NCI-H2196 treated with DMSO at 0.1 percent for 48 hours (cell line): ENCODE data around the gene CD81.

Experiments used
- DNase-seq: peaks from one replicate; lab custom pipeline; 2025; ENCODE audit not compliant: unreplicated experiment; lab: John Stamatoyannopoulos, UW

Gene CD81

DNA sequence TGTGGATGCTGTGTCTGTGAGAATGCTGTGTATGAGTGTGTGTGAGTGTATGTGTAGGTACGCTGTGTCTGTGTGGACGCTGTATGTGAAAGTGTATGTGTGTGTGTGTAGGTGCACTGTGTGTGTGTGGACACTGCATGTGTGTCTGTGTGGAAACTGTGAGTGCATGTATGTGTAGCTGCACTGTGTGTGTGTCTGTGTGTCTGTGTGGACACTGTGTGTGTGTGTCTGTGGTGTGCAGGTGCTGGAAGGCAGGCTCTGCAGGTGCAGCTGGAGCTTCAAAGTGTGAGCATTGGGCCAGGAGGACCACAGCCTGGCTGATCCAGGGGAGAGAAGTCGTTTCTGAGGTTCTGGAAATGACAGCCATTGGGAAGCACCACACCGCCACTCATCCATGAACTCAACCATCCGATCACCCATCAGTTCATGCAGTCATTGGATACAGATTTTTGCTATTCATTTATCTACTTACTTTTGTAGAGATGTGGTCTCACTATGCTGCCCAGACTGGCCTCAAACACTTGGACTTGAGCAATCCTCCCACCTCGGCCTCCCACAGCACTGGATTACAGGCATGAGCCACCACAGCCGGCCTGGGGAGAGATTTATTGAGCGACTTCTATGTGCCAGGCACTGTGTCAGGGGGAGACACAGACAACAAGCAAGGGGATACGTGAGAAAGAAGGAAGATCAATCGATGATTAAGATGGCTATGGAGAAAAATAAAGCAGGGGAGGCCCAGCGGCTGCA lies 57.6 kb downstream of the CD81 start:
- DNase-seq, result no peak

- DNase-seq, result no peak
These were observed 58.3 kb downstream of the CD81 start for GRCh38 chr11:2435288-2436012.

GRCh38 chr11:2436013-2436520 lies 59.0 kb downstream of the CD81 start:
- DNase-seq, result no peak

GRCh38 chr11:2436521-2437031 lies 59.5 kb downstream of the CD81 start:
- DNase-seq, result no peak

DNA sequence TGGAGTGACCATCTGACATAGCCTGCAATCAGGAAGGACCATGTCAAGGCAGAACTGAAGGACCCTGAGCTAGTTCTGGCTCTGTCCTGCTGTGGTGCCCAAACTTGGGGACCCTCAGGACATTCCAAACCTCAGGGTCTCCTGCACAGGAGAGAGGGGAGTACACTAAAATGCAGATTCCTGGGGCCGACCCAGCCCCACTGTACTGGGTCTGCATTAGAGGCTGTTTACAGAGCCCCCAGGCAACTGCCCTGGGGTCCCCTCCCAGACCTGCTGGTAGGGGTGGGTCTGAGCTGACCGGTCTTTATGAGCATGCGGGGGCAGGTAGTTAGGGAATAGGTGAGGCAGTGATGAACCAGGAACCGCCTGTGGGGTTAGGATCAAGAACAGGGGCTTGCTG lies 60.4 kb downstream of the CD81 start:
- no peak for DNase-seq

- DNase-seq, result no peak
These were observed 62.7 kb downstream of the CD81 start for GRCh38 chr11:2439820-2440219.

- no peak for DNase-seq
These were observed 63.5 kb downstream of the CD81 start for GRCh38 chr11:2440646-2441045.

DNA sequence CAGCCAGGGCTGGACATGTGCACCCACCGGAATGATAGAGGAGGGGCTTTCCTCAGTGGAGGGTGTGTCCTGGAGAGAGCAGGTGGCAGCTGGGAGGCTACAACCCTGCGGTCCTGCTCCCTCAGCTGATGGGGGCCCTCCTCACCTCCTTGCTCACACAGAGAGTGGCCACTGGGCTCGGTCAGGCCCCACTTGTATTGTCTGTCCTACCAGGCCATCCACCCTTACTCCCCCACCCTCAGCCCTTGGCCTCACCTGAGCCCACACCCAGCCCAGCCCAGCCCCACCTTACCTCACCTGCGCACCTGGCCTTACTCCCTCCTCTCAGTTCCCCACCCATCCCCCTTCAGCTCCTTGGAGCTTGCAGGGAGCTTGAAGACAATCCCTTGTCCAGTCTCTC lies 64.1 kb downstream of the CD81 start:
- DNase-seq, result no peak

DNA sequence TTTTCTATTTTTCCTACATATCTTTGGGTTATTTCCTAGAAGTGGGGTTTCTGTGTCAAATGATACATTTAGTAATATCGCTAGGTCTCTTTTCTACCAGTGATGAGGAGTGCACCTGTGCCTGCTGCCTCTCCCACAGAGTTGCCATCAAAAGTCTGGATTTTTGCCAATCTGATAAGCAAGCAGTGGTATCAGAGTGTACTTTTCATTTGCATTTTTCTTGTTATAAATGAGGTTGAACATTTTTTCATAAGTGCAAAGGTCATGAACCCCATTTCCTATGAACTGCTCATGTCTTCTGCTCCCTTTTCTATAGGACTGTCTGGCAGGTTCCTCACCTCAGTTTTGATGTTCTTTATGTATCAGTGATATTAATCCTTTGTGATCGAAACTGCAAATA lies 65.5 kb downstream of the CD81 start:
- DNase-seq, result no peak

DNA sequence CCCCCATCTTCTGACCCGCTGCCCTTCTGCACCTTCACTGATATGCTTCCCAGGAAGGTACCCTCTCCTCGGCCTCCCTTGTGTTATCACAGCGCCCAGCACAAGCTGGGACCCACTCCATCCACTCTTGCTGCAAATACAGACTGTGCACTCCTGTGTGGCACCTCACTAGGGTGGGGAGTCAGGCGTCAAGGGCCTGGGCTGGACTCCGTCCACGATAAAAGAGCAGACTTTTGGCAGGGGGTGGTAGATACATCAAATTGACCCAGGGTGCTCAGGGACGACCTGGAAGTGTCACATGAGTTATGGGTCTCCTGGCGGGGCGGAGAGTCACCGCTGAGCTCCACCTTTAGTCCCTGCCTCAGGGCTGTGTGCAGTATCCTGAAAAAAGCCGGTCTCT lies 66.3 kb downstream of the CD81 start:
- no peak for DNase-seq

DNA sequence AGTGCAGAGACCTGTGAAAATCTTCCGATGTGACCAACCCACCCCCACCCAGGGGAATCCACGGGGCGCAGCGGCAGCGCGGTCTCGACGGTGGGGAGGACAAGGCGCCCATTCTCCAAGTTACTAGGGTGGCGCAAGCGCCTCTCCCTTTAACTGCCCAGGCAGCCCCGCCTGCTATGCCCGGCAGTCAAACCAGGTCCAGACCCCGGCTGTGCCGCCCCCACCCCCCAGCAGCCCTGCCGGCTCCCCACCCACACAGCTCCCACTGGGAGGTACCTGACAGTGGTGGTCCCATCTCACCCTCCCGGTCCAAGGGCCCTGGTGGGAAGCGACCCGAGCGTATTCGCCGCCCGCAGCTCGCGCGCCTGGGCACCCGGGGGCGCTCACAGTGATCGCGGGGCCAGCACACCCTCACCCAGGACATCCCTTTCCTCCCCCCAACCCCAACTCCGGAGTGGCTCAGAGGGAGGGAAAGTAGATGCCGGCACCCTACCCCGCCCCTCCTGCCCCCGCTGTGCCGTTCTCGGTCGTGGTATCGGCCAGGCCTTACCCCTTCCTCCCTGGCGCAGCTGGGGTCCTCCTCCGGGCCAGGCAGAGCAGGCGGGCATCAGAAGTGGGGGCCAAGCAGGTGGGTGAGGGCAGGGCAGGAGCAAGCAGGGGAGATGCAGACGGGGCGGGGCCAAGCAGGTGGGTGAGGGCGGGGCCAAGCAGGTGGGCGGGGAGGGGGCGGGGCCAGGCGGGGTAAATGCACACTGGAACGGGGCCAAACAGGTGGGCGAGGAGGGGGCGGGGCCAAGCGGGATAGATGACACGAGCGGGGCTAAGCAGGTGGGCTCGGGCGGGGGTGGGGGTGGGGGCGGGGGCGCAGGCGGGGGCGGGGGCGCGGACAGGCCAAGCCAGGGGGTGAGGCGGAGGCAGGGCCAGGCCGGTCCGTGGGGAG lies 67.0 kb downstream of the CD81 start, which contains the start of gene TRPM5:
TSS of gene TRPM5 (minus strand) at position 634 of the 940 bp plus-strand sequence. CDS start 21,478 bp downstream, outside the sequence.
- DNase-seq, result peak; percentile 67

GRCh38 chr11:2444821-2445745 lies 68.0 kb downstream of the CD81 start, which contains the start of gene KCNQ1:
KCNQ1 (plus strand) TSS chr11:2445008; CDS start chr11:2445099, 91 bp downstream.
- peak; percentile 67 for DNase-seq

- no peak for DNase-seq
These were observed 68.8 kb downstream of the CD81 start for GRCh38 chr11:2445746-2446551.

DNA sequence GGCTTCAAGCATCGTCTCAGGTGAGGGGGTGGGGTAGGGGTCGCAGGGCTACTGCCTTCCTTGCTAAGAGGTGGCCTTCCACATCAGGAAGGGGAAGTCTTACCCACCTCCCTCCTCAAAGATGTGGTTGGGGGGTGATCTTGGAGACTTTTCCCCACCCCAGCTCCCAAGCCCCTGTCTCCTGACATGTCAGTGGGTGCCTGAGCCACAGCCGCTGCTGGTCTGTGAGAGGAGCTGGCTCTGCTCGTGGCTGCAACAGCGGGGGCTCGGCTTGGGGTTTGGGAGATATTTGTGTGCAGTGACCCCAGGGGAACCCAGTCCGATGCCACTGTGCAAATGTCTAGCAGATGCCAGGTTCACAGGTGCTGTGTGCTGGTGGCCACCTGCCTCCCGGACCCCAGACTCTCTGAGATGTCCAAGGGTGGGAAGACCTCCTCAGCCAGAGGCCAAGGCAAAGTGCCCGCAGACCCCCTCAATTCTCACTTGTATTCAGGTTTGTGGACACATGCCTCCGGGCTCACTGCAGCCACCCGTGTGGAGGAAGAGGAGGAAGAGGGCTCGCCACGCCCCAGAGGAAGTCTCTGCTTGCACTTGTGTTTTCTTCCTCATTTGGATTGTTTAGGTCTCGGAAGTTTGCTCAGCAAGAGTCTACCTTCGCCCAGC lies 69.6 kb downstream of the CD81 start:
- DNase-seq, result no peak
